Keratinocyte (primary cell): ENCODE measurements around the gene C6orf163. TPM values are rescaled to one million over a fixed set of nuclear protein-coding genes. Genes with fewer than 3 reads are reported as not detected.

ENCODE experiments used
- DNase-seq: peaks from one replicate; pipeline ENCODE4 v3.0.0-alpha.2; 2011; ENCODE audit warnings: low read depth, missing footprints, low spot score
- FAIRE-seq: peaks from 2 replicates; lab custom pipeline; 2011; peaks lifted over from hg19 to GRCh38; lab: Jason Lieb, UNC
- H2AFZ ChIP-seq: 2 replicates; pipeline ENCODE4 v1.6.0; 2012; ENCODE audit warnings: low read length, control low read depth, inconsistent platforms; ENCODE audit not compliant: control insufficient read depth
- H3K27ac ChIP-seq: 2 replicates; pipeline ENCODE4 v1.5.1; 2011; ENCODE audit warnings: low read length; ENCODE audit not compliant: control insufficient read depth, insufficient read depth
- H3K27me3 ChIP-seq: 3 replicates; pipeline ENCODE4 v1.6.0; 2011; ENCODE audit warnings: low read length; ENCODE audit not compliant: control insufficient read depth, insufficient read depth; ENCODE audit errors: extremely low read depth
- H3K36me3 ChIP-seq, 2 experiments: 2 replicates in 1 of 2; 3 replicates in 1 of 2; pipeline ENCODE4 v1.5.1; 2011; ENCODE audit warnings: low read length in 2 of 2, mild to moderate bottlenecking in 1 of 2; ENCODE audit not compliant: control insufficient read depth in 2 of 2, insufficient read depth in 2 of 2; ENCODE audit errors: extremely low read depth in 1 of 2
- H3K4me1 ChIP-seq: 3 replicates; pipeline ENCODE4 v1.5.1; 2011; ENCODE audit warnings: low read length; ENCODE audit not compliant: control insufficient read depth, insufficient read depth; ENCODE audit errors: extremely low read depth
- H3K4me2 ChIP-seq: 3 replicates; pipeline ENCODE4 v1.6.0; 2011; ENCODE audit warnings: low read depth, low read length; ENCODE audit not compliant: control insufficient read depth, insufficient read depth; ENCODE audit errors: extremely low read depth
- H3K4me3 ChIP-seq, 3 experiments: fragments of 200-600 bp in 1 of 3; sonication (generic) in 1 of 3; 2 replicates in 2 of 3; 3 replicates in 1 of 3; pipeline ENCODE4 v1.5.1; 2011 to 2016; ENCODE audit warnings: low read length in 3 of 3, mild to moderate bottlenecking in 3 of 3, control low read depth in 2 of 3, inconsistent platforms in 1 of 3, low read depth in 1 of 3, mixed read lengths in 1 of 3, mixed run types in 1 of 3, moderate library complexity in 1 of 3; ENCODE audit not compliant: control insufficient read depth in 2 of 3, insufficient read depth in 2 of 3; ENCODE audit errors: extremely low read depth in 1 of 3
- H3K79me2 ChIP-seq: 2 replicates; pipeline ENCODE4 v1.6.0; 2012; ENCODE audit warnings: low read length; ENCODE audit not compliant: control insufficient read depth, insufficient read depth
- H3K9ac ChIP-seq: 3 replicates; pipeline ENCODE4 v1.6.0; 2011; ENCODE audit warnings: low read length; ENCODE audit not compliant: control insufficient read depth, insufficient read depth; ENCODE audit errors: extremely low read depth
- H3K9me1 ChIP-seq: 3 replicates; pipeline ENCODE4 v1.6.0; 2011; ENCODE audit warnings: low read length; ENCODE audit not compliant: control insufficient read depth, insufficient read depth; ENCODE audit errors: extremely low read depth
- H3K9me3 ChIP-seq: 2 replicates; pipeline ENCODE4 v1.5.1; 2012; ENCODE audit warnings: low read depth, low read length; ENCODE audit not compliant: control insufficient read depth
- H4K20me1 ChIP-seq: 3 replicates; pipeline ENCODE4 v1.6.0; 2011; ENCODE audit warnings: low read length; ENCODE audit not compliant: control insufficient read depth, insufficient read depth; ENCODE audit errors: extremely low read depth
- CTCF ChIP-seq, 3 experiments: IDR thresholded peaks in 1 of 3; conservative IDR thresholded peaks in 1 of 3; optimal IDR thresholded peaks in 1 of 3; 2 replicates in 2 of 3; 3 replicates in 1 of 3; pipeline versions ENCODE3 to v1.5.1; 2011; ENCODE audit warnings: low read length in 3 of 3, mild to moderate bottlenecking in 3 of 3, moderate library complexity in 2 of 3, control low read depth in 1 of 3, inconsistent platforms in 1 of 3; ENCODE audit not compliant: insufficient read depth in 2 of 3; ENCODE audit errors: extremely low read depth in 1 of 3
- EZH2 ChIP-seq: IDR thresholded peaks from one replicate; pipeline ENCODE4 v1.6.1; 2012; ENCODE audit warnings: inconsistent platforms, mild to moderate bottlenecking, low read length, moderate library complexity
- dilution Hi-C: fragments of 300-500 bp; cut with MboI; formaldehyde crosslinking; loops from one replicate; pipeline ENCODE4 v1.7.0; 2020; ENCODE audit warnings: low sequenced_read_pairs; ENCODE audit not compliant: extremely low pct_ligation_motif_present
- polyA plus RNA-seq, 5 experiments: library from polyadenylated mRNA; depleted of rRNA in 3 of 5; stranded (reverse) in 3 of 5; stranded (forward) in 1 of 5; unstranded in 1 of 5; fragments of >200 nt; gene quantifications; 1 replicate in 1 of 5; 2 replicates in 3 of 5; 3 replicates in 1 of 5; pipeline versions ENCODE4 v1.2.1 to v1.2.3, GENCODE V29; 2011 to 2012; ENCODE audit warnings: missing spikeins in 2 of 5, low read depth in 1 of 5, low replicate concordance in 1 of 5

The C6orf163 gene
- polyA plus RNA-seq, 1 donor (not counting 4 experiments of a cell fraction or from before 2014, with no cell fraction given) = 0.83 TPM

GRCh38 chr6:87330961-87331360, 13.7 kb upstream of the C6orf163 start:
- no peak overlapping the region for H3K27ac ChIP-seq
- H3K9me1 ChIP-seq = no peaks in the 10 kb centered on the region
- H3K4me2 ChIP-seq = no peak overlapping the region
- no peaks in the 10 kb centered on the region for H4K20me1 ChIP-seq
- H3K4me3 ChIP-seq = no peak overlapping the region
- H3K9ac ChIP-seq = no peak overlapping the region
- no peaks in the 10 kb centered on the region for H3K9me3 ChIP-seq
- no peaks in the 10 kb centered on the region for H3K27me3 ChIP-seq
- dilution Hi-C loops = no loop called here
- FAIRE-seq = no peak
- no peaks in the 10 kb centered on the region for H3K36me3 ChIP-seq
- DNase-seq = no peak
- TF ChIP-seq CTCF (optimal IDR thresholded peaks at IDR 0.05 in 1 of 3, IDR thresholded peaks at IDR 0.05 in 1 of 3, conservative IDR thresholded peaks at IDR 0.05 in 1 of 3; ENCODE audit: extremely low read depth in 1 of 3, insufficient read depth in 2 of 3, low read length in 3 of 3) = no peak
- TF ChIP-seq EZH2 = no peak
- H3K79me2 ChIP-seq = peaks cover 3% of the 10 kb centered on the region
- H3K4me1 ChIP-seq = no peaks in the 10 kb centered on the region
- no peak overlapping the region for H2AFZ ChIP-seq

- Histone ChIP-seq H2AFZ (no peak overlapping the region), H3K27me3 (no peaks in the 10 kb centered on the region), H3K27ac (no peak overlapping the region), H3K4me1 (no peaks in the 10 kb centered on the region), H3K4me2 (no peak overlapping the region), H4K20me1 (no peaks in the 10 kb centered on the region), H3K36me3 (no peaks in the 10 kb centered on the region), H3K9ac (no peak overlapping the region), H3K9me1 (no peaks in the 10 kb centered on the region), H3K79me2 (peaks cover 3% of the 10 kb centered on the region), H3K9me3 (no peaks in the 10 kb centered on the region), H3K4me3 (no peak overlapping the region)
- no peak for FAIRE-seq
- no peak for TF ChIP-seq CTCF (optimal IDR thresholded peaks at IDR 0.05 in 1 of 3, IDR thresholded peaks at IDR 0.05 in 1 of 3, conservative IDR thresholded peaks at IDR 0.05 in 1 of 3; ENCODE audit: extremely low read depth in 1 of 3, insufficient read depth in 2 of 3, low read length in 3 of 3)
- TF ChIP-seq EZH2 = no peak
- dilution Hi-C loops = no loop called here
- no peak for DNase-seq
Measured at GRCh38 chr6:87333033-87333432, 11.6 kb upstream of the C6orf163 start.
